PFSK-1 (cell line): Measurements from ENCODE around the gene LRCH1.

ENCODE experiments used
- FOXP2 ChIP-seq: optimal IDR thresholded peaks from 2 replicates; pipeline ENCODE3; 2011; ENCODE audit warnings: borderline replicate concordance, control low read depth, inconsistent platforms; ENCODE audit not compliant: insufficient read depth; ENCODE audit errors: extremely low read length, extremely low read depth
- POLR2AphosphoS5 ChIP-seq: IDR thresholded peaks from 2 replicates; pipeline ENCODE4 v1.6.1; 2012; ENCODE audit warnings: low read depth, mild to moderate bottlenecking, control low read depth, low read length, moderate library complexity
- REST ChIP-seq, 2 experiments: IDR thresholded peaks; 2 replicates each; pipeline versions ENCODE4 v1.6.1 to v1.8.0; 2011 to 2012; ENCODE audit warnings: low read depth in 2 of 2, low read length in 2 of 2, control low read depth in 1 of 2, inconsistent platforms in 1 of 2, mild to moderate bottlenecking in 1 of 2, moderate library complexity in 1 of 2; ENCODE audit not compliant: insufficient read depth in 1 of 2
- SIN3A ChIP-seq: IDR thresholded peaks from 2 replicates; pipeline ENCODE4 v1.6.1; 2012; ENCODE audit warnings: mild to moderate bottlenecking, low read length, moderate library complexity, borderline replicate concordance; ENCODE audit not compliant: insufficient read depth
- TAF1 ChIP-seq: IDR thresholded peaks from 2 replicates; pipeline ENCODE4 v1.6.1; 2012; ENCODE audit warnings: low read length, control low read depth, borderline replicate concordance; ENCODE audit not compliant: insufficient read depth

LRCH1 gene

GRCh38 chr13:46600943-46601311 is 48.0 kb downstream of the LRCH1 start:
- TF ChIP-seq REST (IDR thresholded peaks at IDR 0.05; ENCODE audit: insufficient read depth in 1 of 2, low read depth in 2 of 2, low read length in 2 of 2) (no peak), POLR2AphosphoS5 (no peak), FOXP2 (no peak), TAF1 (no peak), SIN3A (no peak)

- TF ChIP-seq POLR2AphosphoS5 (no peak), REST (IDR thresholded peaks at IDR 0.05; ENCODE audit: insufficient read depth in 1 of 2, low read depth in 2 of 2, low read length in 2 of 2) (no peak), FOXP2 (no peak), SIN3A (no peak), TAF1 (no peak)
Observed at GRCh38 chr13:46602531-46602930, 49.6 kb downstream of the LRCH1 start.

- TF ChIP-seq TAF1 (no peak), SIN3A (no peak), FOXP2 (no peak), POLR2AphosphoS5 (no peak), REST (IDR thresholded peaks at IDR 0.05; ENCODE audit: insufficient read depth in 1 of 2, low read depth in 2 of 2, low read length in 2 of 2) (no peak)
Observed at GRCh38 chr13:46603165-46603603, 50.2 kb downstream of the LRCH1 start.

- TF ChIP-seq POLR2AphosphoS5 (no peak), TAF1 (no peak), SIN3A (no peak), FOXP2 (no peak), REST (IDR thresholded peaks at IDR 0.05; ENCODE audit: insufficient read depth in 1 of 2, low read depth in 2 of 2, low read length in 2 of 2) (no peak)
Observed at GRCh38 chr13:46604226-46604990, 51.4 kb downstream of the LRCH1 start.
